Panc1 (cell line): ENCODE results near the gene OTOGL. TPM values are rescaled to one million over a fixed set of nuclear protein-coding genes. Genes with fewer than 3 reads are reported as not detected.

Experiments
- ATAC-seq: fragments of 200-7000 bp; cut with Tn5 transposase; 2 replicates; pipeline ENCODE4 v1.9.1; 2020; ENCODE audit warnings: mild to moderate bottlenecking, moderate library complexity
- BruUV-seq: library from RNA; stranded (reverse); fragments of 400-500 nt; replicated peaks from 2 replicates; lab custom pipeline; 2021; lab: Mats Ljungman, UMichigan
- CTCF ChIA-PET: fragments of 300-600 bp; sonication (Branson Sonifier 250); formaldehyde crosslinking; loops from one replicate; lab custom pipeline; 2022; ENCODE audit warnings: antibody characterized with exemption; lab: Charles Lee
- POLR2A ChIA-PET: fragments of 300-600 bp; sonication (Branson Sonifier 250); formaldehyde crosslinking; loops from one replicate; lab custom pipeline; 2022; ENCODE audit warnings: antibody characterized with exemption; lab: Charles Lee
- DNase-seq: peaks from one replicate; pipeline ENCODE4 v3.0.0-alpha.2; 2010; ENCODE audit warnings: low read depth, low spot score
- H3K27ac ChIP-seq: 2 replicates; pipeline ENCODE4 v1.5.1; 2011; ENCODE audit warnings: mild to moderate bottlenecking, low read length, inconsistent platforms
- H3K27me3 ChIP-seq: fragments of 200-500 bp; sonication (Bioruptor generic); 2 replicates; pipeline ENCODE4 v1.6.0; 2014; ENCODE audit warnings: low read length, inconsistent platforms; ENCODE audit not compliant: control insufficient read depth, insufficient read depth
- H3K36me3 ChIP-seq: fragments of 200-500 bp; sonication (Bioruptor generic); 2 replicates; pipeline ENCODE4 v1.5.1; 2014; ENCODE audit warnings: inconsistent platforms, mild to moderate bottlenecking, low read length, moderate library complexity; ENCODE audit not compliant: control insufficient read depth, insufficient read depth
- H3K4me1 ChIP-seq: 2 replicates; pipeline ENCODE4 v1.5.1; 2011; ENCODE audit warnings: inconsistent platforms, mild to moderate bottlenecking, low read length, moderate library complexity; ENCODE audit not compliant: control insufficient read depth, insufficient read depth
- H3K4me3 ChIP-seq, 2 experiments: 2 replicates each; pipeline ENCODE4 v1.5.1; 2011 to 2012; ENCODE audit warnings: low read depth in 2 of 2, low read length in 2 of 2, mild to moderate bottlenecking in 2 of 2, inconsistent platforms in 1 of 2, moderate library complexity in 1 of 2
- H3K9me3 ChIP-seq: fragments of 200-500 bp; sonication (Bioruptor generic); 2 replicates; pipeline ENCODE4 v1.5.1; 2014; ENCODE audit warnings: low read depth, mild to moderate bottlenecking, inconsistent platforms, low read length, moderate library complexity; ENCODE audit not compliant: control insufficient read depth, insufficient read depth
- CTCF ChIP-seq: fragments of 450-650 bp; IDR thresholded peaks from 2 replicates; pipeline ENCODE4 v1.5.1; 2017; ENCODE audit warnings: mild to moderate bottlenecking
- POLR2AphosphoS5 ChIP-seq: IDR thresholded peaks from 2 replicates; pipeline ENCODE4 v1.6.1; 2012; ENCODE audit warnings: mild to moderate bottlenecking, low read depth, low read length, moderate library complexity
- REST ChIP-seq, 2 experiments: IDR thresholded peaks; 2 replicates each; pipeline ENCODE4 v1.6.1; 2011 to 2012; ENCODE audit warnings: low read depth in 2 of 2, control low read depth in 1 of 2, low read length in 1 of 2, mild to moderate bottlenecking in 1 of 2, moderate library complexity in 1 of 2; ENCODE audit not compliant: insufficient read depth in 1 of 2
- SIN3A ChIP-seq: IDR thresholded peaks from 2 replicates; pipeline ENCODE4 v1.6.1; 2012; ENCODE audit warnings: low read depth, mild to moderate bottlenecking, low read length, moderate library complexity, borderline replicate concordance; ENCODE audit not compliant: insufficient read depth
- TCF7L2 ChIP-seq: IDR thresholded peaks from 2 replicates; pipeline ENCODE4 v1.6.1; 2011; ENCODE audit warnings: mild to moderate bottlenecking, low read depth, low read length, inconsistent platforms
- in situ Hi-C: cut with HindIII; loops from 2 replicates; pipeline ENCODE4 v1.10.0; 2016; ENCODE audit warnings: low sequenced_read_pairs, low pct_unique_long_range_greater_than_20kb
- intact Hi-C: fragments of 100-400 bp; cut with micrococcal nuclease; formaldehyde crosslinking; loops from one replicate; pipeline ENCODE4 v1.10.0; 2022; ENCODE audit not compliant: unreplicated experiment
- total RNA-seq: library from RNA; stranded (reverse); gene quantifications from one replicate; pipeline ENCODE4 v1.2.1, GENCODE V29; 2021; ENCODE audit not compliant: unreplicated experiment

Gene OTOGL
- total RNA-seq, 1 experiment from 2014 or later, result not detected

DNA sequence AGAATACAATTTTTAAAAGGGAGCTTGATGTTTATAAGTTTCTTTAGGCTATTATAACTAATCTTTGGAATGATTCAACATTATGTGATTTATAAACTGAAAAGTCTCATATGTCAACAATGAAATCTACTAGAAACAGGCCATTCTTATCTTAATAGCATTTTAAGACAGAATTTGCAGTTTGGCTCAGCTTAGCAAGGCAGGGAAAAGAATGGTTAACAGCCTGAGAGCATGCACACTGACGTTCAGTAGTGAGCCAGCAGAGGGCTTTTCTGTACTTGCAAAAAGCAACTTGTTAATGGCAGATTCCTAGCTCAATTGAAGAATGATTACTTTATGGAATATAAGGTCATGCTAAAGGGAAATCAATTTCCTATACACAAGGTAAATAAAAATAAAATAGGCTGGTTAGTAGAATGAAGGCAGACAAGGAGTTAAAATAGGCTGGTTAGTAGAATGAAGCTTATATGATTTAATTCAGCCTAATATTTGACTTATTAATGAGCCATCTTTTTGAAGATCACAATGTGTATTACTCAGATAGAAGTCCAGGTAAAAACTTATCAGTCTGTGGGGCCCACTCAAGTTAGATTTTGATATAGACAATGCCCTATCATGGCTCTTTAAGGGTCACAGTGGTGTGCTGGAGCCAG lies 95.9 kb downstream of the OTOGL start:
- ATAC-seq (peak; percentile 87), DNase-seq (peak; percentile 20)
- no peak overlapping the region for H3K27ac ChIP-seq
- ChIA-PET POLR2A (no interaction called here), CTCF (interaction anchor here (0.6 to 1.5 kb wide), 3 partner anchors 12 to 775 kb away, joined by 3 to 13 read pairs (median 3); no protein-coding TSS in a partner anchor)
- intact Hi-C loops, result loop anchor here (1.0 kb wide), 1 partner anchor 74 kb away; no protein-coding TSS in a partner anchor
- H3K4me3 ChIP-seq, result no peak overlapping the region
- in situ Hi-C loops, result no loop called here
- H3K36me3 ChIP-seq, result no peaks in the 10 kb centered on the region
- no TSS peak for BruUV-seq
- no peaks in the 10 kb centered on the region for H3K4me1 ChIP-seq
- H3K27me3 ChIP-seq, result no peaks in the 10 kb centered on the region
- no peak for TF ChIP-seq SIN3A
- no peak for TF ChIP-seq REST (IDR thresholded peaks at IDR 0.05; ENCODE audit: insufficient read depth in 1 of 2, low read depth in 2 of 2, low read length in 1 of 2)
- TF ChIP-seq POLR2AphosphoS5, result no peak
- peak; percentile 60; the same call in 1 of the 2 replicates for TF ChIP-seq CTCF
- no peaks in the 10 kb centered on the region for H3K9me3 ChIP-seq

DNA sequence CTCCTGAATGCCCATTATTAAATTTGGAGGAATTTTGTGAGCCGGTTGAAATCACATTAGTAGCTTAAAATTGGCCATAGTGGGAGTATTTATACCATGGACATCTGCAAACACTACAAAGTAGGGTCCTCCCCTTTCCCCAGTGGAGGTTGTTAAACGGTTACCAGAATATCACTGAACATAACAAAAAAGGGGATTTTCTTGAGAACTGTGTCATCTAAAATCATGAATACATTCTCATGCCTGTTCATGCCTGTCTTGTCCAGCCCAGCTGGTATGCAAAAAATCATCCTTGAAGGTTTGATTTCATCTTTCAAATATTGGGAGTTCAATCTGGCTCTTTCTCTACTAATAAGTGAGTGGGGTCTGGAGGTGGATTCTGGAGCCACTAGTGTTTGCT lies 96.4 kb downstream of the OTOGL start:
- no peaks in the 10 kb centered on the region for H3K9me3 ChIP-seq
- no peaks in the 10 kb centered on the region for H3K4me1 ChIP-seq
- no TSS peak for BruUV-seq
- H3K27ac ChIP-seq, result no peak overlapping the region
- ATAC-seq (no peak), DNase-seq (no peak)
- CTCF ChIA-PET, result interaction anchor here (1.4 to 1.5 kb wide), 2 partner anchors 74 to 776 kb away, joined by 3 to 13 read pairs; no protein-coding TSS in a partner anchor
- H3K27me3 ChIP-seq, result no peaks in the 10 kb centered on the region
- POLR2A ChIA-PET, result no interaction called here
- intact Hi-C loops, result loop anchor here (1.0 kb wide), 1 partner anchor 74 kb away; no protein-coding TSS in a partner anchor
- H3K4me3 ChIP-seq, result no peak overlapping the region
- in situ Hi-C loops, result no loop called here
- H3K36me3 ChIP-seq, result no peaks in the 10 kb centered on the region
- no peak for TF ChIP-seq REST (IDR thresholded peaks at IDR 0.05; ENCODE audit: insufficient read depth in 1 of 2, low read depth in 2 of 2, low read length in 1 of 2)
- no peak for TF ChIP-seq CTCF
- no peak for TF ChIP-seq TCF7L2
- TF ChIP-seq SIN3A, result no peak
- no peak for TF ChIP-seq POLR2AphosphoS5
